Nephron progenitor cell (in vitro differentiated cells): ENCODE results near the gene HSPA4.
"Not testable (repeated sequence)": the region's sequence is repeated elsewhere in the genome, so short reads cannot be mapped to it uniquely, and the experiment has no call there.

ENCODE experiments used
- DNase-seq: peaks from one replicate; pipeline ENCODE4 v3.0.0; 2021
- H3K27ac Mint-ChIP-seq: 2 replicates; pipeline ENCODE4 v1.8.0; 2021; ENCODE audit warnings: mild to moderate bottlenecking, moderate library complexity, mixed read lengths
- H3K27me3 Mint-ChIP-seq: 2 replicates; pipeline ENCODE4 v1.8.0; 2021; ENCODE audit warnings: mild to moderate bottlenecking, low read depth, mixed read lengths; ENCODE audit not compliant: poor library complexity
- H3K36me3 Mint-ChIP-seq: 2 replicates; pipeline ENCODE4 v1.8.0; 2021; ENCODE audit warnings: low read depth, mixed read lengths
- H3K4me1 Mint-ChIP-seq: 2 replicates; pipeline ENCODE4 v1.8.0; 2021; ENCODE audit warnings: mixed read lengths
- H3K4me3 Mint-ChIP-seq: 2 replicates; pipeline ENCODE4 v1.8.0; 2021; ENCODE audit warnings: mild to moderate bottlenecking, moderate library complexity, mixed read lengths
- H3K9me3 Mint-ChIP-seq: 2 replicates; pipeline ENCODE4 v1.8.0; 2021; ENCODE audit warnings: mild to moderate bottlenecking, moderate library complexity, mixed read lengths
- CTCF ChIP-seq: fragments of 200-600 bp; sonication (generic); IDR thresholded peaks from 2 replicates; pipeline ENCODE4 v1.5.0; 2021; ENCODE audit warnings: antibody characterized with exemption

The HSPA4 gene

GRCh38 chr5:133081703-133082102 lies 29.9 kb downstream of the HSPA4 start:
- Mint-ChIP-seq H3K36me3 (peaks cover 83% of the 10 kb centered on the region), H3K27ac (peak overlapping the region; percentile 72)
- no peak for TF ChIP-seq CTCF

GRCh38 chr5:133082128-133082527 lies 30.3 kb downstream of the HSPA4 start:
- no peak for TF ChIP-seq CTCF
- no peaks in the 10 kb centered on the region for H3K27me3 Mint-ChIP-seq
- H3K27ac Mint-ChIP-seq: no peak overlapping the region
- no peaks in the 10 kb centered on the region for H3K4me1 Mint-ChIP-seq
- no peaks in the 10 kb centered on the region for H3K9me3 Mint-ChIP-seq
- H3K36me3 Mint-ChIP-seq: peaks cover 83% of the 10 kb centered on the region
- DNase-seq: no peak
- H3K4me3 Mint-ChIP-seq: no peak overlapping the region

More at GRCh38 chr5:133081703-133082102, 29.9 kb downstream of the HSPA4 start:
- Mint-ChIP-seq H3K4me3 (no peak overlapping the region), H3K27me3 (no peaks in the 10 kb centered on the region), H3K4me1 (no peaks in the 10 kb centered on the region), H3K9me3 (no peaks in the 10 kb centered on the region)
- no peak for DNase-seq

- Mint-ChIP-seq H3K4me1 (no peaks in the 10 kb centered on the region), H3K27ac (no peak overlapping the region), H3K4me3 (no peak overlapping the region), H3K27me3 (no peaks in the 10 kb centered on the region), H3K9me3 (no peaks in the 10 kb centered on the region), H3K36me3 (peaks cover 85% of the 10 kb centered on the region)
- no peak for DNase-seq
- TF ChIP-seq CTCF: no peak
Observed at GRCh38 chr5:133083901-133084300, 32.1 kb downstream of the HSPA4 start.

- not testable (repeated sequence) for H3K27ac Mint-ChIP-seq, H3K9me3 Mint-ChIP-seq, DNase-seq, H3K4me1 Mint-ChIP-seq, H3K27me3 Mint-ChIP-seq, H3K4me3 Mint-ChIP-seq
- peaks cover 86% of the 10 kb centered on the region for H3K36me3 Mint-ChIP-seq
Observed at GRCh38 chr5:133085171-133085570, 33.4 kb downstream of the HSPA4 start.

- H3K36me3 Mint-ChIP-seq: peaks cover 87% of the 10 kb centered on the region
- DNase-seq: no peak
- no peaks in the 10 kb centered on the region for H3K4me1 Mint-ChIP-seq
- H3K27me3 Mint-ChIP-seq: no peaks in the 10 kb centered on the region
- no peak overlapping the region for H3K27ac Mint-ChIP-seq
- no peak for TF ChIP-seq CTCF
- no peak overlapping the region for H3K4me3 Mint-ChIP-seq
- H3K9me3 Mint-ChIP-seq: no peaks in the 10 kb centered on the region
Observed at GRCh38 chr5:133086366-133086875, 34.6 kb downstream of the HSPA4 start.

GRCh38 chr5:133088064-133088463 lies 36.3 kb downstream of the HSPA4 start:
- Mint-ChIP-seq H3K27me3 (no peaks in the 10 kb centered on the region), H3K9me3 (no peaks in the 10 kb centered on the region), H3K36me3 (peaks cover 88% of the 10 kb centered on the region), H3K4me3 (no peak overlapping the region), H3K27ac (no peak overlapping the region), H3K4me1 (no peaks in the 10 kb centered on the region)
- no peak for TF ChIP-seq CTCF
- no peak for DNase-seq
